GM19193 (cell line): ENCODE data around the gene S100G.

ENCODE experiments used
- POLR2A ChIP-seq: IDR thresholded peaks from 4 replicates; pipeline ENCODE4 v1.6.1; 2011; ENCODE audit not compliant: insufficient read depth, insufficient read length; ENCODE audit errors: extremely low read depth

The S100G gene

GRCh38 chrX:16687514-16687913 lies 37.6 kb downstream of the S100G start:
- no peak for TF ChIP-seq POLR2A

- TF ChIP-seq POLR2A: no peak
These were observed 45.2 kb downstream of the S100G start for GRCh38 chrX:16695079-16695676.

- no peak for TF ChIP-seq POLR2A
These were observed 47.0 kb downstream of the S100G start for GRCh38 chrX:16696956-16697355.

- no peak for TF ChIP-seq POLR2A
These were observed 49.4 kb downstream of the S100G start for GRCh38 chrX:16699389-16699788.

- no peak for TF ChIP-seq POLR2A
These were observed 50.8 kb downstream of the S100G start for GRCh38 chrX:16700734-16701133.

- no peak for TF ChIP-seq POLR2A
These were observed 53.0 kb downstream of the S100G start for GRCh38 chrX:16702700-16703599.
